CD4-positive, alpha-beta T cell treated with Interleukin-12 subunit alpha and Interleukin-12 subunit beta, for 1 hour (primary cell): ENCODE measurements around the gene CCDC188.

Experiments
- DNase-seq: peaks from one replicate; pipeline ENCODE4 v3.0.0-alpha.2; 2020

CCDC188 gene

GRCh38 chr22:20131859-20132685, 18.8 kb downstream of the CCDC188 start:
- peak; percentile 11 for DNase-seq

- peak; percentile 55 for DNase-seq
These were observed 19.3 kb downstream of the CCDC188 start, which contains the start of gene ZDHHC8 for GRCh38 chr22:20131597-20131858. Gene ZDHHC8 (plus strand): TSS chr22:20131804. CDS start chr22:20131948, 144 bp downstream.

GRCh38 chr22:20130731-20131596, 19.9 kb downstream of the CCDC188 start:
- DNase-seq, result peak; percentile 83

- peak; percentile 25 for DNase-seq
These were observed 20.5 kb downstream of the CCDC188 start for GRCh38 chr22:20130319-20130718.

GRCh38 chr22:20129747-20130014, 21.2 kb downstream of the CCDC188 start:
- no peak for DNase-seq

- DNase-seq, result peak; percentile 65
These were observed 21.7 kb downstream of the CCDC188 start for GRCh38 chr22:20128902-20129746.

GRCh38 chr22:20128619-20128901, 22.3 kb downstream of the CCDC188 start:
- no peak for DNase-seq

- DNase-seq, result no peak
These were observed 22.8 kb downstream of the CCDC188 start for GRCh38 chr22:20127869-20128618.

- no peak for DNase-seq
These were observed 23.5 kb downstream of the CCDC188 start for GRCh38 chr22:20127318-20127868.

- DNase-seq, result no peak
These were observed 24.4 kb downstream of the CCDC188 start for GRCh38 chr22:20126284-20127029.

GRCh38 chr22:20125201-20126174, 25.4 kb downstream of the CCDC188 start:
- no peak for DNase-seq

GRCh38 chr22:20124083-20124787, 26.6 kb downstream of the CCDC188 start:
- DNase-seq, result no peak

GRCh38 chr22:20123366-20124082, 27.3 kb downstream of the CCDC188 start:
- DNase-seq, result no peak

- no peak for DNase-seq
These were observed 28.9 kb downstream of the CCDC188 start for GRCh38 chr22:20121856-20122415.

GRCh38 chr22:20118300-20119020, 32.4 kb downstream of the CCDC188 start:
- no peak for DNase-seq

- DNase-seq, result peak; percentile 60
These were observed 33.1 kb downstream of the CCDC188 start for GRCh38 chr22:20117633-20118299.

GRCh38 chr22:20116951-20117632, 33.8 kb downstream of the CCDC188 start, which contains the start of gene TRMT2A:
Gene TRMT2A (minus strand): TSS chr22:20117226. CDS start chr22:20116906, 320 bp downstream.
- DNase-seq, result peak; percentile 98
